Upper lobe of left lung (tissue), 4 donors: ENCODE measurements around the gene AGBL1.

ENCODE experiments used
- EP300 ChIP-seq, 4 donors: sonication (generic); formaldehyde crosslinking; IDR thresholded peaks; one replicate each; pipeline ENCODE4 v1.5.1; 2017; ENCODE audit warnings: antibody characterized with exemption in 4 of 4, control low read depth in 2 of 4
- POLR2A ChIP-seq, 4 donors: fragments of 450-650 bp; IDR thresholded peaks; one replicate each; pipeline ENCODE4 v1.5.1; 2016 to 2017; ENCODE audit warnings: antibody characterized with exemption in 4 of 4, mild to moderate bottlenecking in 2 of 4
- POLR2AphosphoS5 ChIP-seq, 2 donors: sonication (generic); formaldehyde crosslinking; IDR thresholded peaks; one replicate each; pipeline ENCODE4 v1.5.1; 2017; ENCODE audit warnings: antibody characterized with exemption in 2 of 2
- TF ChIP-seq, protein P1 (sequence below), 6 experiments: fragments of 450-650 bp in 4 of 6; fragments of 200-600 bp in 2 of 6; sonication (generic) in 2 of 6; IDR thresholded peaks; one replicate each; pipeline ENCODE4 v1.5.1; 2016 to 2019; ENCODE audit warnings: antibody characterized with exemption in 6 of 6

DNA sequence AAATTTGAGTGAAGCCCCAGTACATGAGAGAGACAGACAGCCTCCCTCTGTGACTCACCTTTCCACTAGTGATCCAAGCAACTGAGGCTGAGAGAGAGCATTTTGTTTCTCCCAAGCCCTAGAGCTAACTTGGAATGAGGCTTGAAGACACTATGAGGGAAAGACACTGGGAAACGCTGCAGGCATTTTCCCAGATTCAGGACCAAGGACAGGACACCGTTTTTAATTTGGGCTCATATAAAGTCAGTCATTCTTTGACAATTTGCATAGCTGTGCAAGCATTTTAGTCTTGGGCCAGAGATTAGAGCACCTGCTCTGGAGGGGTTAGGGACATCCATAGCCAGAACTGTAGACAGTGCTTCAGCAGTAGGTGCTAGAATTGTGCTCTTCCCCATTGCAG is 249.0 kb downstream of the AGBL1 start:
- TF ChIP-seq, protein P1, sequence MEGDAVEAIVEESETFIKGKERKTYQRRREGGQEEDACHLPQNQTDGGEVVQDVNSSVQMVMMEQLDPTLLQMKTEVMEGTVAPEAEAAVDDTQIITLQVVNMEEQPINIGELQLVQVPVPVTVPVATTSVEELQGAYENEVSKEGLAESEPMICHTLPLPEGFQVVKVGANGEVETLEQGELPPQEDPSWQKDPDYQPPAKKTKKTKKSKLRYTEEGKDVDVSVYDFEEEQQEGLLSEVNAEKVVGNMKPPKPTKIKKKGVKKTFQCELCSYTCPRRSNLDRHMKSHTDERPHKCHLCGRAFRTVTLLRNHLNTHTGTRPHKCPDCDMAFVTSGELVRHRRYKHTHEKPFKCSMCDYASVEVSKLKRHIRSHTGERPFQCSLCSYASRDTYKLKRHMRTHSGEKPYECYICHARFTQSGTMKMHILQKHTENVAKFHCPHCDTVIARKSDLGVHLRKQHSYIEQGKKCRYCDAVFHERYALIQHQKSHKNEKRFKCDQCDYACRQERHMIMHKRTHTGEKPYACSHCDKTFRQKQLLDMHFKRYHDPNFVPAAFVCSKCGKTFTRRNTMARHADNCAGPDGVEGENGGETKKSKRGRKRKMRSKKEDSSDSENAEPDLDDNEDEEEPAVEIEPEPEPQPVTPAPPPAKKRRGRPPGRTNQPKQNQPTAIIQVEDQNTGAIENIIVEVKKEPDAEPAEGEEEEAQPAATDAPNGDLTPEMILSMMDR (IDR thresholded peaks at IDR 0.05), result no peak
- TF ChIP-seq POLR2AphosphoS5 (IDR thresholded peaks at IDR 0.05), result no peak
- no peak for TF ChIP-seq EP300 (IDR thresholded peaks at IDR 0.05)
- TF ChIP-seq POLR2A (IDR thresholded peaks at IDR 0.05), result no peak
